ENCODE measurements around the gene SMAP1.

DNA sequence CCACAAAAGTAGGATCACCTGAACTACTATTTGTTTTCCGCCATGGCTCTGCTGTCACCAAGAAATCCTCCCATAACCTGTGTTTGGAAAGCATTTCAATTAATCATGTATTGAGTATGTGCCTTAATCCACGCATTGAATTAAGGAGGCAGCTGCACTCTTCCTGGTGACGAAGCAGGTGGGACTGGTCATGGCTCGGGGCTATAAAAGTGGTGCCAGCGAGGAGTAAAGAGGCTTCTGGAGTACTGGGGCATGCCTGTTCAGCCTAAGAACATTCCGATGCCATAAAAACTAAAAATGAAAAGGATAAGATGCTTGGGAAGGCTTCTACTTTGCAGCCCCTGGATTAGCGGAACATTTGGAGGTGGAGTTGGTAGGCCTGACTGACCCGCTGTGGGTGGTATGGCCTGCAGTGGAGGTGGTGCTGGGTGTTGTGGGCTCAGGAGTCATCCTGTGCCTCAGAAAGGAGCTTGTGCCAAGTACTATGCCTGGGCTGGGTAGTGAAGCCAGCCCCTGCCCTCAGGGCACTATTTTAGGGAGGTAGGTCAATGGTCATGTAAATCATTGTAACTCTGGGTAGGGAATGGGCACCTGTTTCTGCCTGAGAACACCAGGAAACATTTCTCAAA lies 178.6 kb downstream of the SMAP1 start:
- TF ChIP-seq POLR2A (IDR thresholded peaks at IDR 0.05; ENCODE audit: low read depth, low read length) (no peak), POLR2AphosphoS5 (IDR thresholded peaks at IDR 0.05; ENCODE audit: low read depth, low read length) (no peak), TAF1 (IDR thresholded peaks at IDR 0.05; ENCODE audit: borderline replicate concordance, low read depth, low read length) (no peak)

All from GM12892 (cell line).